HepG2 (cell line): ENCODE results near the gene TCAP. TPM values are rescaled to one million over a fixed set of nuclear protein-coding genes. Genes with fewer than 3 reads are reported as not detected.

Experiments used
- CBFB ChIP-seq: sonication (generic); formaldehyde crosslinking; IDR thresholded peaks from 2 replicates; pipeline ENCODE4 v1.4.0; 2020; ENCODE audit warnings: missing genetic modification reagents
- HNF4A ChIP-seq: sonication (generic); formaldehyde crosslinking; IDR thresholded peaks from 2 replicates; pipeline ENCODE4 v1.4.0; 2020; ENCODE audit warnings: missing genetic modification reagents
- IRF9 ChIP-seq: sonication (generic); formaldehyde crosslinking; IDR thresholded peaks from 2 replicates; pipeline ENCODE4 v1.8.0; 2022; ENCODE audit warnings: missing genetic modification reagents, mild to moderate bottlenecking, borderline replicate concordance
- LCORL ChIP-seq, 2 experiments: fragments of 450-650 bp in 1 of 2; sonication (generic) in 1 of 2; formaldehyde crosslinking in 1 of 2; IDR thresholded peaks; 2 replicates each; pipeline versions ENCODE4 v1.5.0 to v1.6.1; 2017 to 2020; ENCODE audit warnings: antibody characterized with exemption in 1 of 2, missing genetic modification reagents in 1 of 2
- NR3C1 ChIP-seq: sonication (generic); formaldehyde crosslinking; IDR thresholded peaks from 2 replicates; pipeline ENCODE4 v1.4.0; 2020; ENCODE audit warnings: missing genetic modification reagents
- RAD21 ChIP-seq: fragments of 450-650 bp; formaldehyde crosslinking; IDR thresholded peaks from 2 replicates; pipeline ENCODE4 v1.5.0; 2020; ENCODE audit warnings: mild to moderate bottlenecking
- SOX6 ChIP-seq, 2 experiments: fragments of 450-650 bp in 1 of 2; sonication (generic) in 1 of 2; formaldehyde crosslinking in 1 of 2; IDR thresholded peaks; 2 replicates each; pipeline versions ENCODE4 v1.4.0 to v1.6.1; 2017 to 2020; ENCODE audit warnings: antibody characterized with exemption in 1 of 2, mild to moderate bottlenecking in 1 of 2, missing genetic modification reagents in 1 of 2
- SP4 ChIP-seq: sonication (generic); formaldehyde crosslinking; IDR thresholded peaks from 2 replicates; pipeline ENCODE4 v1.8.1; 2023; ENCODE audit warnings: mild to moderate bottlenecking, missing genetic modification reagents
- ZFY ChIP-seq: sonication (generic); formaldehyde crosslinking; IDR thresholded peaks from 2 replicates; pipeline ENCODE4 v1.4.0; 2020; ENCODE audit warnings: missing genetic modification reagents
- ZNF670 ChIP-seq: sonication (generic); formaldehyde crosslinking; IDR thresholded peaks from 2 replicates; pipeline ENCODE4 v1.8.0; 2022; ENCODE audit warnings: mild to moderate bottlenecking, missing genetic modification reagents, borderline replicate concordance
- ZNF878 ChIP-seq: sonication (generic); formaldehyde crosslinking; IDR thresholded peaks from 2 replicates; pipeline ENCODE4 v1.8.1; 2023; ENCODE audit warnings: mild to moderate bottlenecking, missing genetic modification reagents, moderate library complexity
- polyA plus RNA-seq, 8 experiments: library from polyadenylated mRNA; depleted of rRNA in 3 of 8; stranded (reverse) in 7 of 8; unstranded in 1 of 8; fragments of >200 nt; fragmentation: Illumina TruSeq in 4 of 8; extraction: Trizol in 4 of 8; gene quantifications; 2 replicates each; pipeline versions ENCODE4 v1.2.1 to v1.2.3, GENCODE V29; 2011 to 2016; ENCODE audit warnings: low read depth in 4 of 8, missing spikeins in 1 of 8, mixed read lengths in 1 of 8; ENCODE audit not compliant: insufficient read depth in 1 of 8
- total RNA-seq, 5 experiments: library from RNA; depleted of rRNA; stranded (reverse); fragments of >200 nt; fragmentation: Illumina TruSeq; extraction: Trizol; gene quantifications; 2 replicates each; pipeline ENCODE4 v1.2.3, GENCODE V29; 2016; ENCODE audit warnings: low read depth in 1 of 5
- TF ChIP-seq, protein P1 (sequence below): sonication (generic); formaldehyde crosslinking; IDR thresholded peaks from 2 replicates; pipeline ENCODE4 v1.5.0; 2020; ENCODE audit warnings: mild to moderate bottlenecking, missing genetic modification reagents
- TF ChIP-seq, protein P2 (sequence below): sonication (generic); formaldehyde crosslinking; IDR thresholded peaks from 2 replicates; pipeline ENCODE4 v1.4.0; 2020; ENCODE audit warnings: low read depth, missing genetic modification reagents
- TF ChIP-seq, protein P3 (sequence below): sonication (generic); formaldehyde crosslinking; IDR thresholded peaks from 2 replicates; pipeline ENCODE4 v1.4.0; 2020; ENCODE audit warnings: missing genetic modification reagents, borderline replicate concordance
- TF ChIP-seq, protein P4 (sequence below): sonication (generic); formaldehyde crosslinking; conservative IDR thresholded peaks from 2 replicates; pipeline ENCODE4 v1.8.0; 2022; ENCODE audit warnings: low read depth, missing genetic modification reagents

TCAP gene
- total and polyA plus RNA-seq, 2 of the 13 experiments (the other 11 are each of a cell fraction or from before 2014, with no cell fraction given): 0.24 to 0.65 TPM

- TF ChIP-seq, protein P1, sequence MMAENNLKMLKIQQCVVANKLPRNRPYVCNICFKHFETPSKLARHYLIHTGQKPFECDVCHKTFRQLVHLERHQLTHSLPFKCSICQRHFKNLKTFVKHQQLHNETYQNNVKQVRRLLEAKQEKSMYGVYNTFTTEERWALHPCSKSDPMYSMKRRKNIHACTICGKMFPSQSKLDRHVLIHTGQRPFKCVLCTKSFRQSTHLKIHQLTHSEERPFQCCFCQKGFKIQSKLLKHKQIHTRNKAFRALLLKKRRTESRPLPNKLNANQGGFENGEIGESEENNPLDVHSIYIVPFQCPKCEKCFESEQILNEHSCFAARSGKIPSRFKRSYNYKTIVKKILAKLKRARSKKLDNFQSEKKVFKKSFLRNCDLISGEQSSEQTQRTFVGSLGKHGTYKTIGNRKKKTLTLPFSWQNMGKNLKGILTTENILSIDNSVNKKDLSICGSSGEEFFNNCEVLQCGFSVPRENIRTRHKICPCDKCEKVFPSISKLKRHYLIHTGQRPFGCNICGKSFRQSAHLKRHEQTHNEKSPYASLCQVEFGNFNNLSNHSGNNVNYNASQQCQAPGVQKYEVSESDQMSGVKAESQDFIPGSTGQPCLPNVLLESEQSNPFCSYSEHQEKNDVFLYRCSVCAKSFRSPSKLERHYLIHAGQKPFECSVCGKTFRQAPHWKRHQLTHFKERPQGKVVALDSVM: peak; percentile 62; the same call in 1 of the 2 replicates
- peak; percentile 66; the same call in 1 of the 2 replicates for TF ChIP-seq CBFB (CRISPR knock-in tag)
- peak; percentile 97 for TF ChIP-seq ZFY
- peak; percentile 91 for TF ChIP-seq IRF9 (CRISPR knock-in tag)
- TF ChIP-seq, protein P2, sequence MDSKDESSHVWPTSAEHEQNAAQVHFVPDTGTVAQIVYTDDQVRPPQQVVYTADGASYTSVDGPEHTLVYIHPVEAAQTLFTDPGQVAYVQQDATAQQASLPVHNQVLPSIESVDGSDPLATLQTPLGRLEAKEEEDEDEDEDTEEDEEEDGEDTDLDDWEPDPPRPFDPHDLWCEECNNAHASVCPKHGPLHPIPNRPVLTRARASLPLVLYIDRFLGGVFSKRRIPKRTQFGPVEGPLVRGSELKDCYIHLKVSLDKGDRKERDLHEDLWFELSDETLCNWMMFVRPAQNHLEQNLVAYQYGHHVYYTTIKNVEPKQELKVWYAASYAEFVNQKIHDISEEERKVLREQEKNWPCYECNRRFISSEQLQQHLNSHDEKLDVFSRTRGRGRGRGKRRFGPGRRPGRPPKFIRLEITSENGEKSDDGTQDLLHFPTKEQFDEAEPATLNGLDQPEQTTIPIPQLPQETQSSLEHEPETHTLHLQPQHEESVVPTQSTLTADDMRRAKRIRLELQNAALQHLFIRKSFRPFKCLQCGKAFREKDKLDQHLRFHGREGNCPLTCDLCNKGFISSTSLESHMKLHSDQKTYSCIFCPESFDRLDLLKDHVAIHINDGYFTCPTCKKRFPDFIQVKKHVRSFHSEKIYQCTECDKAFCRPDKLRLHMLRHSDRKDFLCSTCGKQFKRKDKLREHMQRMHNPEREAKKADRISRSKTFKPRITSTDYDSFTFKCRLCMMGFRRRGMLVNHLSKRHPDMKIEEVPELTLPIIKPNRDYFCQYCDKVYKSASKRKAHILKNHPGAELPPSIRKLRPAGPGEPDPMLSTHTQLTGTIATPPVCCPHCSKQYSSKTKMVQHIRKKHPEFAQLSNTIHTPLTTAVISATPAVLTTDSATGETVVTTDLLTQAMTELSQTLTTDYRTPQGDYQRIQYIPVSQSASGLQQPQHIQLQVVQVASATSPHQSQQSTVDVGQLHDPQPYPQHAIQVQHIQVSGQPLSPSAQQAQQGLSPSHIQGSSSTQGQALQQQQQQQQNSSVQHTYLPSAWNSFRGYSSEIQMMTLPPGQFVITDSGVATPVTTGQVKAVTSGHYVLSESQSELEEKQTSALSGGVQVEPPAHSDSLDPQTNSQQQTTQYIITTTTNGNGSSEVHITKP (CRISPR knock-in tag): peak; percentile 76
- no peak for TF ChIP-seq SOX6 (IDR thresholded peaks at IDR 0.05)
- TF ChIP-seq SOX6 (CRISPR knock-in tag; IDR thresholded peaks at IDR 0.05): peak; percentile 73
- TF ChIP-seq LCORL (IDR thresholded peaks at IDR 0.05): 0 out of 2 replicates have a peak, but pooled peaks have one; percentile 11
- TF ChIP-seq LCORL (CRISPR knock-in tag; IDR thresholded peaks at IDR 0.05): peak; percentile 76; the same call in 1 of the 2 replicates
- peak; percentile 94 for TF ChIP-seq SP4 (CRISPR knock-in tag)
- TF ChIP-seq NR3C1: no peak
- peak; percentile 91 for TF ChIP-seq ZNF670 (CRISPR knock-in tag)
- peak; percentile 60 for TF ChIP-seq RAD21 (CRISPR knock-in tag)
- TF ChIP-seq HNF4A (CRISPR knock-in tag): no peak; the same call in 1 of the 2 replicates
- TF ChIP-seq, protein P3, sequence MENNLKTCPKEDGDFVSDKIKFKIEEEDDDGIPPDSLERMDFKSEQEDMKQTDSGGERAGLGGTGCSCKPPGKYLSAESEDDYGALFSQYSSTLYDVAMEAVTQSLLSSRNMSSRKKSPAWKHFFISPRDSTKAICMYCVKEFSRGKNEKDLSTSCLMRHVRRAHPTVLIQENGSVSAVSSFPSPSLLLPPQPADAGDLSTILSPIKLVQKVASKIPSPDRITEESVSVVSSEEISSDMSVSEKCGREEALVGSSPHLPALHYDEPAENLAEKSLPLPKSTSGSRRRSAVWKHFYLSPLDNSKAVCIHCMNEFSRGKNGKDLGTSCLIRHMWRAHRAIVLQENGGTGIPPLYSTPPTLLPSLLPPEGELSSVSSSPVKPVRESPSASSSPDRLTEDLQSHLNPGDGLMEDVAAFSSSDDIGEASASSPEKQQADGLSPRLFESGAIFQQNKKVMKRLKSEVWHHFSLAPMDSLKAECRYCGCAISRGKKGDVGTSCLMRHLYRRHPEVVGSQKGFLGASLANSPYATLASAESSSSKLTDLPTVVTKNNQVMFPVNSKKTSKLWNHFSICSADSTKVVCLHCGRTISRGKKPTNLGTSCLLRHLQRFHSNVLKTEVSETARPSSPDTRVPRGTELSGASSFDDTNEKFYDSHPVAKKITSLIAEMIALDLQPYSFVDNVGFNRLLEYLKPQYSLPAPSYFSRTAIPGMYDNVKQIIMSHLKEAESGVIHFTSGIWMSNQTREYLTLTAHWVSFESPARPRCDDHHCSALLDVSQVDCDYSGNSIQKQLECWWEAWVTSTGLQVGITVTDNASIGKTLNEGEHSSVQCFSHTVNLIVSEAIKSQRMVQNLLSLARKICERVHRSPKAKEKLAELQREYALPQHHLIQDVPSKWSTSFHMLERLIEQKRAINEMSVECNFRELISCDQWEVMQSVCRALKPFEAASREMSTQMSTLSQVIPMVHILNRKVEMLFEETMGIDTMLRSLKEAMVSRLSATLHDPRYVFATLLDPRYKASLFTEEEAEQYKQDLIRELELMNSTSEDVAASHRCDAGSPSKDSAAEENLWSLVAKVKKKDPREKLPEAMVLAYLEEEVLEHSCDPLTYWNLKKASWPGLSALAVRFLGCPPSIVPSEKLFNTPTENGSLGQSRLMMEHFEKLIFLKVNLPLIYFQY (CRISPR knock-in tag): peak; percentile 96; the same call in 1 of the 2 replicates
- TF ChIP-seq ZNF878 (CRISPR knock-in tag): no peak
- TF ChIP-seq, protein P4, sequence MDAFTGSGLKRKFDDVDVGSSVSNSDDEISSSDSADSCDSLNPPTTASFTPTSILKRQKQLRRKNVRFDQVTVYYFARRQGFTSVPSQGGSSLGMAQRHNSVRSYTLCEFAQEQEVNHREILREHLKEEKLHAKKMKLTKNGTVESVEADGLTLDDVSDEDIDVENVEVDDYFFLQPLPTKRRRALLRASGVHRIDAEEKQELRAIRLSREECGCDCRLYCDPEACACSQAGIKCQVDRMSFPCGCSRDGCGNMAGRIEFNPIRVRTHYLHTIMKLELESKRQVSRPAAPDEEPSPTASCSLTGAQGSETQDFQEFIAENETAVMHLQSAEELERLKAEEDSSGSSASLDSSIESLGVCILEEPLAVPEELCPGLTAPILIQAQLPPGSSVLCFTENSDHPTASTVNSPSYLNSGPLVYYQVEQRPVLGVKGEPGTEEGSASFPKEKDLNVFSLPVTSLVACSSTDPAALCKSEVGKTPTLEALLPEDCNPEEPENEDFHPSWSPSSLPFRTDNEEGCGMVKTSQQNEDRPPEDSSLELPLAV (CRISPR knock-in tag): no peak
Measured at GRCh38 chr17:39636927-39637736, 28.0 kb upstream of the TCAP start, which contains the start of gene STARD3 (continued).
